HG03558 (cell line): ENCODE results near the gene ADAMTS14.

Experiments
- ATAC-seq: cut with Tn5 transposase; IDR thresholded peaks from one replicate; pipeline ENCODE4 v1.9.1; 2021; ENCODE audit warnings: moderate number of reproducible peaks; ENCODE audit not compliant: unreplicated experiment; ENCODE audit errors: extremely low read depth

The ADAMTS14 gene

DNA sequence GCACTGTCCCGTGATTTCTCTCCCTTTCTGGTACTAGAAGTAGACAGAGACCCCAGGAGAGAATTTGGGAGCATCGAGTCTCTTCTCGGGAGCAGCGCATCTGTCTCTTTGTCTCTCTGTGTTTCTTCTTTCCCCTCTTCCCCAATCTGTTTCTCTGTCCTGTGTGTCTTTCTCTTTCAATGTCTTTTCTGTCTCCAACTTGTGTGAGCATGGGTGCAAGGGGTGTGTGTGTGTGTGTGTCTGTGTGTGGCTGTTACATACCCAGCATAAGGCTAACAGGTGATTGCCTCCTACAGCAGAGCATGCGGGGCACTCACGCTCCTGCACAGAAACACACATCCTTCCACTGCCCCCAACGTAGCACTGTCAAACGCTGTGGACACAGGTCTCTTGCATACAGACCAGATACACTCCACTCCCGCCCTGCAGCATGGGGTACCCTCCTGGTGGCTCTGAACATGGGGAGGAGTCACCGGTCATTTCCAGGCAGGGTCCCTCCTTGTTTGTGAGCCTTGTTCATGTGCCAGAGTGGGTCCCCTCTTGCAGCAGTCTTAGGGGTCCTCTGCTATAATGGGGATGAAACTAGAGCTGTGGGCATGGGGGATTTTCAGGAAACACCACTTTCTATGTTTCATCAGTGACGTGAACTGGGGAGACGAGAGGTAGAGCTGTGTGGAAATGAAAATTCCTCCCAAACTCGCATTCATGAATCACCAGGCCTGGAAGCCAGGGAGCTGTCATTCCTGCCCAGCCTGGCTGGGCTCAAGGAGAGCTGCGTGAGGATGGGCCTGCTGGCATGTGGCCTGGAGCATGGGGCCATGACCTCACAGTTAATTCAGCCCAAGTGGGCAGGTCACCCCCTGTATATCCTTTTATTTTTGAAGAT, 980 bp downstream of the ADAMTS14 start:
- no peak for ATAC-seq

DNA sequence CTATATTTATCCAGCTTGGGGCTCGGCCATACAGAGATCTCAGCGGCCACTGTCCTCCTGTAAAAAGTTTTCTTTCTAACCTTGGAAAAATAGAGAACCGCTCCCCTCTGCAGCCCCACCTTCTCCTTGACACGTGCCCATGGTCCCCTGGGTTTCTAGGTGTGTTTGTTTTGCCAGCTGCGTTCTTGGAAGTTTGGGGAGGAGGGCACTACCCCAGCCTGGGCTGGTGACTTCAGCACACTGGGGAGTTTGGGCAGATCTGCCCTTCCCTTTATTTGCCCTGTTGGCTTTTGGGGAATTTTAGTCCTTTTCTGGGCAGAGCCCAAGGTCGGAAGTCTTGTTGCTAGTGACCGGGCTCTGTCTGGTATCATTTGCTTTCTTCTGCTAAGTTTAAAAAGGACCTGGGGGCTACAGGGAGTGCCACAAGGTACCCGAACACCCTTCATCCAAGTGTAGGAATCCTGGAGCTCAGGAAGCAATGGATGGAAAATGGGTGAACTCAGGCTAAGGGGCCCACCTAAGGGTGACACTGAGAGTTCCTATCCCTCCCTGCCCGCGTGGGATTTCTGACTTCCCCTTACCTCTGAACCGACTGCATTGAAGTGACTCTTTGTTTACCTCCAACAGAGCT, 1.7 kb downstream of the ADAMTS14 start:
- no peak for ATAC-seq

DNA sequence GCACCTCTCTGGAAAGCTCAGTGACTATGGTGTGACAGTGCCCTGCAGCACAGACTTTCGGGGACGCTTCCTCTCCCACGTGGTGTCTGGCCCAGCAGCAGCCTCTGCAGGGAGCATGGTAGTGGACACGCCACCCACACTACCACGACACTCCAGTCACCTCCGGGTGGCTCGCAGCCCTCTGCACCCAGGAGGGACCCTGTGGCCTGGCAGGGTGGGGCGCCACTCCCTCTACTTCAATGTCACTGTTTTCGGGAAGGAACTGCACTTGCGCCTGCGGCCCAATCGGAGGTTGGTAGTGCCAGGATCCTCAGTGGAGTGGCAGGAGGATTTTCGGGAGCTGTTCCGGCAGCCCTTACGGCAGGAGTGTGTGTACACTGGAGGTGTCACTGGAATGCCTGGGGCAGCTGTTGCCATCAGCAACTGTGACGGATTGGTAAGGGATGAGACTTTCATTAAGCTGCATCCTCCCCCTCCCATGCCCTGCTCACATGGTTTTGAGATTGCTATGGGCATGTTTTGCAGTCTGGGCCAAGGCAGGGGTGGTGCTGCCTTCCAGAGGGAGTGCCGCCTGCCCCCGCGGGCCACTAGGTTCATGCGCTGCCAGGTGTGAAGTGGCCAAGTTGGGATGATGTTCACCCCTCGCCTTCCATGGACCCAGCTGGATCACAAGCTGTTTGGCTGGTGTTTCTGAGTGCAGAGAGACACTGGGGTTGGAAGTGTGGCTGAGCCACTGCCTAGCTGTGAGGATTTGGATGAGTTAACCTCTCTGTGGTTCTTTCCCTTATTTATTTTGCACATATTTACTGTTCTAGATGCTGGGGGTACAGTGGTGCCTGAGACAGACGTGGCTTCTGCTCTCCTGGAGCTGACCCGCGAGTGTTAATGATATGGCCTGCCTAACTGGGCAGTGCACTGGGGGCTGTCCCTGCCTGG, 2.5 kb downstream of the ADAMTS14 start:
- no peak for ATAC-seq

DNA sequence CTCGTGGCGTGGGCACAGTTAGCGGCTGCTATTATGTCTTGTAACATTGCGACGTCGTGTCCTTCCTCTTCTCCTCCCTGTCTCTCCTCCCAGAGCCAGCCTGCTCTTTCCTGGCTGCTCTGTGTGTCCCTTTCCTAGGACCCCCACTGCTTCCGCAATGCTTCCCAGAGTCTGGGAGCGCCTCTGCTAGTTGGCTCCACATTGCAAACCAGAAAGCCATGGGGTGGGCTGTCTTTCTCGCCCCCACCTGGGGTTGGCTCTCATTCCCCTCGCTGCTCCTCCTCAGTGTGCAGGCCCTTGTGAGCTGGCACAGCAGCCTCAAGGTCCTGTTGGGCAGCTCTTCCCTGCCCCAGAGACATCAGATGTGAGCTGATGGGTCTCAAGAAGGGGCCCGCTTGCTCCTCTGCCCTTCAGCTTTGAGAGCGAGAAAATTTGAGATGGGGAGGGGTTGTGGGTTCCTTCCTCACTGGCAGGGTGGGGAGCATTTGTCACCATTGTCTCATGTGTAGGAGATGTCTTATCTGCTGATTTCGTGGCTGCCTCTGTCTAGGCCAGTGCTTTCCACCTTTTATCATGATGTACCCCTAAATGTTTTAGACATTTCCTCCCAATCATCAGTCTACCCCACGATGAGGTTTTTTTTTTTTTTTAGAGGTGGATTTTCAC, 3.3 kb downstream of the ADAMTS14 start:
- no peak for ATAC-seq

GRCh38 chr10:70676511-70676910, 4.2 kb downstream of the ADAMTS14 start:
- ATAC-seq, result no peak

DNA sequence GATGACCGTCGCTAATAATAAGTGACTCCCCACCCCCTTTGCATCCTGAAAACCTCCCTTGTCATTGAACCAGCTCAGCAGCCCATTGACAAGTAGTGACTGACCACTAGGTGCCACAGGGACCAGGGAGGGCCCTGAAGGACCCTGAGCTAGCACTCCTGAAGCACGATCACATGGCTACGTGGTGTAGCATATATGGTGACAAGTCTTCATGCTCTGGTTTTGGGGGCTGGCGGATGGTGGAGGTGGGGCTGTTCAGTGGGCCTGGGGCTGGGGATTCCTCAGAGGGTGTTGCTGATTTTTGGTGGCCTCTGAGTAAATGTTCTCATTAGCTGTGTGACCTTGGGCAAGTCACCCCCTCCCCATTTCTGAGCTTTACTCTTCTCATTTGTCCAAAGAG, 4.7 kb downstream of the ADAMTS14 start:
- ATAC-seq, result no peak

DNA sequence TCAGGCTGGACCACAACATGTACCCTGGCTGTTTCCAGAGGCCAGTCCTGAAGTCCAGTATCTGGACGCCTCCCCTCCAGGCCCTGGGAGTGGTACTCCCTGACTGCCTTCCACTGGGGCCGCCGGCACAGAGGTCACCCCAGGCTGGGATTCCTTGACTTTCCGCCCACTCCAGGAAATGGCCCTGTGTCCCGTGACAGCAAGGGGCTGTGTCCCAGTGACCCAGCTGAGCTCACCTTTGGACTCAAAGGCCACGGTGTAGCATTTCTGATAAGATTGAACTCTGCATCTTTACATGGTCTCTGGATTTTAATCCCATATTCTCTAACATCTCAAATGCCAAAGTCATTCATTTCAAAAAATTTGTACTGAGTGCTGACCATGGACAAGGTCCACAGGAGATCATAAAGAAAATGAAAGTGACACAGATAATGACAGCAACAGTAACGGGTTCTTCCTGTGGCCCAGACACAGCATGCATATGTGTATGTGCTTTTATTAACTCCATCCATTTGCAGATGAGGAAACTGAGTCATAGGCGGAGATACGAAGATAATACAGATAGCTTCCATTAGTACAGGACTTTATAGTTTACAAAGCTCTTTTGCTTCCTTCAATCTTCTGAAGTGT, 5.4 kb downstream of the ADAMTS14 start:
- ATAC-seq, result no peak

DNA sequence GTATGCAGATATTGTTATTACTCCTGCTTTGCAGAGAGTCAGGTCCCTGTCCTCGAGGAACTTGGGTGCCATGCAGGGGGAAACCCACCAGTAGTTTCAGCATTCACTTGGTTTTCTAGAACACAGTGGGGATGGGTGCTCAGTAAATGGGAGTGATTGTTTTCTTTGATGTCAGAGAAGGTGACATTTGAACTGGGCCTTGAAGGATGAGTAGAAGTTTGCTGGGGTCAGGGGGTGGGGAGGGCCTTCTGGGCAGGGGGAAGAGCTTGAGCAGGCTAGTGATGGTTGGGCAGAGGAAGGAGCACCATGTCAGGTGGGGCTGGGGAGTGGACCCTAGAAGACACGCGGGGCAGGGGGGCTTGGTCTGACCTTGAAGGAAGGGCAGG, 5.9 kb downstream of the ADAMTS14 start:
- no peak for ATAC-seq

- ATAC-seq, result no peak
Observed at GRCh38 chr10:70678757-70679489, 6.6 kb downstream of the ADAMTS14 start.

DNA sequence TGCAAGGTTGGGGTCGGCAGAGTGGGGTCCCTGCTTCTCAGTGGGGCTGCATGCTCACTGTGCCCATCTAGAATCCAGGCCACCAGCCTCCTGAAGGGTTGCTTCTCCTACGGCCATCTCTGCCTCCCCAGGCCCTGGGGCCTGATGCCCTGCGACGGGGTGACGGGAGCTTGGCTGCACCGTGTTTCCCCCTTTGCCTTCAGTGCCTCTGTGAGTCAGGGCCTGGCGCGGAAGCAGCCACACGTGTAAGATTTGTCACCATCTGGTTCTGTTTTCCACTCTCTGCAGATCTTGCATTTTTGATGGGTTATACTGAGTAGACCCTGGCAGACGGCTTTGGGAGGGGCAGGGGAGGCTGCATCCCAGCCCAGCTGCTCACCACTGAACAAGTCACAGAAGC, 7.2 kb downstream of the ADAMTS14 start:
- ATAC-seq, result no peak

DNA sequence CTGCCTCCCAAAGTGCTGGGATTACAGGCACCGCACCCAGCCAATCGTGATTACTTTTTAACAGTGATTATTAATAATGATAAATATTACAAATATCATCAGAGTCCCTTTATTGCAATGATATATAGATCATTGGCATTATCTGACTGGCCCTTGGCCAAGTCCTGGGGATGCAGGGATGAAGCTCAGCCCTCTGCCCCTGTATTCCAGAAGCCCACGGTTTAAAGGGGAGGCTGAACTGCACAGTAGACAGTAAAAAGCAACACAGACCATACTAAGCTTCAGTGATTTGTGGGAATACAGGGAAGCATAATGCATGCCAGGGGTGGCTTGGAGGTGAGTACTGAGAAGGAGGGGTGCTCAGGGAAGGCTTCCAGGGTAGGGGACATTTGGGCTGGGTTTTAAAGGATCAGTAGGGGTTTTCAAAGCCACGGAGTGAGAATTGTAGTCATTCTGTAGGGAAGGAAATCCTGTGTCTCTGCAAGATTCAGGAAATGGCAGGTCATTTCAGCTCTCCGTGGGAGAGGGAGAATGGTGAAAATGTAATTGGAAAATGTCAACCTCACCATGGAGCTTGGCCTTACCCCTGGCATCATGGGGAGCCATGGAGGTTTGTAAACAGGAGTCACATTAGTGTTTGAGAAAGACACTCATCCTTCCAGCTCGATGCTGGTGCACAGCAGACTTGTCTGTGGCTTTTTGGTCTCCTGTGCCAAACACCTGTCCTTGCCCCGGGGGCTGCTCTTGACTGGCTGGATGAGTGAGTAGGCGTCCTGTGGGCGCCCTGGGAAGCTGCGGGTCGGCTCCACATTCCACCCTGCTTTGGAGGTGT, 8.8 kb downstream of the ADAMTS14 start:
- ATAC-seq, result no peak

DNA sequence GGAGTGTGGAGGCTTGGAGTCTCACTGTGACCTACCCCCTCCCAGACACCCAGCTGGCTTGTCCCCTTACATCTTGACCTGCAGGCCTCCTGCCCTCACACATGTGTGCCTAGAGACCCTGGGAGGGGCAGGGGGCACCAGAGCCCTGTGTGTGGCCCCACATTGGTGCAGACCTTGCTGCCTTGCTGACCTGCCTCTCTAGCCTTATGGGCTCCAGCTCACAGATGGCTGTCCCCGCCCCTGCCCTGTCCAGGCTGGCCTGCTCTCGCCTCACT, 9.4 kb downstream of the ADAMTS14 start:
- ATAC-seq, result no peak

- no peak for ATAC-seq
Observed at GRCh38 chr10:70682920-70683600, 10.8 kb downstream of the ADAMTS14 start.

DNA sequence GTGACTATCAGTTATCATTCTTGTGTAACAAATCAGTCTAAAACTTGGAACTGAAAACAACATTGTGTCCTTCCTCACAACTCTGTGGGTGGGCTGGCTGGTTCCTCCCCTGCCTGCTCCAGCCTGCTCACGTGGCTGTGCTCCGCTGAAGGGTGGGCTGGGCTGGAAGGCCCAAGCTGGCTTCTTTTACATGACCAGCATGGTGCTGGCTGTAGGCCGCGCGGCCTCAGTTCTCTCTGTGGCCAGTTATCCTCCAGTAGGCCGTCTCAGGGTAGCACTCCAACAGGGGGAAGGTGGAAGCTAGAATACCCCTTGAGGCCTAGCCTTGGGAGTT, 11.3 kb downstream of the ADAMTS14 start:
- no peak for ATAC-seq

DNA sequence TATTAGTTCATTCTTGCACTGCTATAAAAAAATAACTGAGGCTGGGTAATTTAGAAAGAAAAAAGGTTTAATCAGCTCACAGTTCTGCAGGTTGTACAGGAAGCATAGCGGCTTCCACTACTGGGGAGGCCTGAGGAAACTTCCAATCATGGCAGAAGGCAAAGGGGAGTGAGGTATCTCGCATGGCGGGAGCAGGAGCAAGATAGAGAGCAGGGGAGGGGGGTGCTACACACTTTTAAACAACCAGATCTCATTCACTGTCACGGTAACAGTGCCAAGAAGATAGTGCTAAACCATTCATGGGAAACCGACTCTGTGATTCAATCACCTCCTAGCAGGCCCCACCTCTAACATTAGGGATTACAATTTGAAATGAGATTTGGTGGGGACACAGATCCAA, 11.6 kb downstream of the ADAMTS14 start:
- ATAC-seq, result no peak

GRCh38 chr10:70684374-70684773, 12.1 kb downstream of the ADAMTS14 start:
- no peak for ATAC-seq

DNA sequence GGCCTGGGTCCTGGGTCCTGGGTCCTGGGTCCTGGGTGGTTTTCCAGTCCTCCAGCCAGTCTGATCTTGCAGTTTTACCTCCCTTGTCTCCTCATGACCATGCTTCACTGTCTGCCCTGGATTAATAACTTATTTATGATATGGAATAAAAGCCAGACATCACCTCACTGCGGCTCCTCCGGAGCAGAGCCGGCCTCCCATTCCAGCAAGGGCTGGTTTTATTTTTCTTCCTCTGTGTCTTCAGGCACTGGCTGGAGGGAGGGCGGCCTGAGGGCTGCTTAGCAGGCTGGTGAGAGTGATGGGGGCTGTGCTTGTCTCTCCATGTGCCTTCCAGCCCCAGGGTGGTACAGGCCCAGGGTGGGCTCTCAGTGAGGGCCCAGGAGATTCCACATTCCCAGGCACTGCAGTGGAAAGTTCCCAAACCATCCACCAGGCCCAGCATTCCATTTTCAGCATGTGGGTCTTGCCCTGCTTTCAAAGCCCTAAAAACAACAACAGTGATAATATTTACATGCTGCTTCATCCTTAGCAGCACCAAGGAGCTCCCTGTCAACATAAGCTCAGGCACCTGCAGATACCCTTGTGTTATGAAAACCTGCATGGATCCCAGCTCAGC, 12.6 kb downstream of the ADAMTS14 start:
- ATAC-seq, result no peak

DNA sequence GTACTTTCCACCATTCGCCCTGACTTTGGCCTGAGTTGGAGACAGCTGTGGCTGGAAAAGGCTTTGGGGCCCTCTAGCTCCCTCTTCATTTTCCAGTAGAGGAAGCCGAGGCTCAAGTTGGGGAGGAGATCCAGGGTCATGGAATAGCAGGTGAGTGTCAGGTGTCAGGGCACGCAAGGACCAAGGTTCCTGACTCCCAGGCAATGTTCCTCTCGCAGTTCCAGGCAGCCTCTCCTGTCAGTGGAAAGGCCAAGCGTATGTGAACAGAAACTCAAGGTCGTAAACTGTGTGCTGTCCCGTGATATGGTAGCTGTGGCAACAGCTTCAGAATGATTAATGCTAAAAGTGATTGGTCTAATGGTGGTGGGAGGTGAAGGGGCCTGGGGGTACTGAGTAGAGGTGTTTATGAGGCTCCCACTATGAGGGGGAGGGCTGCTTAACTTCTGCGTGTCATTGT, 13.2 kb downstream of the ADAMTS14 start:
- ATAC-seq, result no peak
